ENCODE data around the gene CD55.

CD55 gene

DNA sequence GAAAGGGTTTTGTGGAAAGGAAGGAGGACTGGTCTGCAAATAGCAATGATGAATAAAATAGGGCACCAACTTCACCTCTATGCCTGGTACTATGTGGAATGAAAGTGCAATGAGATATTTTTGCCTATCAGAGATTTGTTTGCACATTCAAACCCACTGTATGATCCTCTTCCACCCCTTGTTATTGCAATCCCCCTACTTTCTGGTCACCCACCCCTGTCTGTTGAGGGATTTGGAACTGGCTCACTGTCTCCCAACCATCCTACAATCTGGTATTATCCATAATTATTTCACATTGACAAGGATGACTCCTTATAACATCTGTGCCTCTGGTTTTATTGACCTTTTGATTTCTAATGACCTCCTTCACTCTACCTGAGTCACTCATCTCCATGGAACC lies 42.4 kb downstream of the CD55 start:
- TF ChIP-seq, protein P1, sequence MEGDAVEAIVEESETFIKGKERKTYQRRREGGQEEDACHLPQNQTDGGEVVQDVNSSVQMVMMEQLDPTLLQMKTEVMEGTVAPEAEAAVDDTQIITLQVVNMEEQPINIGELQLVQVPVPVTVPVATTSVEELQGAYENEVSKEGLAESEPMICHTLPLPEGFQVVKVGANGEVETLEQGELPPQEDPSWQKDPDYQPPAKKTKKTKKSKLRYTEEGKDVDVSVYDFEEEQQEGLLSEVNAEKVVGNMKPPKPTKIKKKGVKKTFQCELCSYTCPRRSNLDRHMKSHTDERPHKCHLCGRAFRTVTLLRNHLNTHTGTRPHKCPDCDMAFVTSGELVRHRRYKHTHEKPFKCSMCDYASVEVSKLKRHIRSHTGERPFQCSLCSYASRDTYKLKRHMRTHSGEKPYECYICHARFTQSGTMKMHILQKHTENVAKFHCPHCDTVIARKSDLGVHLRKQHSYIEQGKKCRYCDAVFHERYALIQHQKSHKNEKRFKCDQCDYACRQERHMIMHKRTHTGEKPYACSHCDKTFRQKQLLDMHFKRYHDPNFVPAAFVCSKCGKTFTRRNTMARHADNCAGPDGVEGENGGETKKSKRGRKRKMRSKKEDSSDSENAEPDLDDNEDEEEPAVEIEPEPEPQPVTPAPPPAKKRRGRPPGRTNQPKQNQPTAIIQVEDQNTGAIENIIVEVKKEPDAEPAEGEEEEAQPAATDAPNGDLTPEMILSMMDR (IDR thresholded peaks at IDR 0.05; ENCODE audit: borderline replicate concordance, control extremely low read depth, extremely low read depth, insufficient read depth, missing control alignments), result no peak
- in situ Hi-C loops (cut with MboI; ENCODE audit: low sequenced_read_pairs, unreplicated experiment), result no loop called here
- no peak for DNase-seq (ENCODE audit: low spot score)

DNA sequence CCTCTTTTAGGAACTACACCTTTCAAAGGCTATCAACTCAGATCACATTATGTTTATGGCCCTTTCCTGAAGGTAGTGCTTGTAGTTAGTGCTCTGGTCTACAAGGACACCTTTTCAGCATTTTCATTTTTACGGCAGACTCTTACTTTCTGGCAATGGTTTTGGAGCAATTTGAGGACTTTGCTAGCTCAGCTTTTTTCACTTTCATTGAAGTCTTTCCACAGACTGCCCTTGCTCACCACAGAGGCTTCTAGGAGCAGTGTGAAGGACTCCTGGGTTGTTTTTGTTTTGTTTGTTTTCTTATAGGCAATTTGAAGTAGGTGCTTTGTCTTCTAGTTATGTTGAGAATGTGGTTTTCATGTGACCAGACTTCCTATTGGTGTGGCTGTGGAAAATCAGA lies 43.1 kb downstream of the CD55 start:
- in situ Hi-C loops (cut with MboI; ENCODE audit: low sequenced_read_pairs, unreplicated experiment), result no loop called here
- DNase-seq (ENCODE audit: low spot score), result no peak
- TF ChIP-seq, protein P1 (IDR thresholded peaks at IDR 0.05; ENCODE audit: borderline replicate concordance, control extremely low read depth, extremely low read depth, insufficient read depth, missing control alignments), result no peak

DNA sequence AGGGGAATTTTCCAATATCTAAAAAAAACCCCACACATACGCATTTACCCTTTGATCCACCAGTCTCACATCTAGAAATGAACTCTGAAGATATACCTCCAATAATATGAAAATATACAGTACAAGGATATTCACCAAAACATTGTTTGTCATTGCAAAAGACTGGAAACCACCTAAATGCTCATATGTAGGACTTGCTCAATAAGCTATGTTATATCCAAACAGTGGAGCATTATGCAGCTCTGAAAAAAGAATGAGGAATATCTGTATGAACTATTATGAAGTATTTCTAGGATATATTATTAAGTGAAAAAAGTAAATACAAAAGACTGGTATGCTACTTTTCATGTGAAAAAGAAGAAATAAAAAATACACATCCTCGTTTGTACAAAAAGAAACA lies 43.6 kb downstream of the CD55 start:
- TF ChIP-seq, protein P1 (IDR thresholded peaks at IDR 0.05; ENCODE audit: borderline replicate concordance, control extremely low read depth, extremely low read depth, insufficient read depth, missing control alignments), result no peak
- DNase-seq (ENCODE audit: low spot score), result no peak
- in situ Hi-C loops (cut with MboI; ENCODE audit: low sequenced_read_pairs, unreplicated experiment), result no loop called here

DNA sequence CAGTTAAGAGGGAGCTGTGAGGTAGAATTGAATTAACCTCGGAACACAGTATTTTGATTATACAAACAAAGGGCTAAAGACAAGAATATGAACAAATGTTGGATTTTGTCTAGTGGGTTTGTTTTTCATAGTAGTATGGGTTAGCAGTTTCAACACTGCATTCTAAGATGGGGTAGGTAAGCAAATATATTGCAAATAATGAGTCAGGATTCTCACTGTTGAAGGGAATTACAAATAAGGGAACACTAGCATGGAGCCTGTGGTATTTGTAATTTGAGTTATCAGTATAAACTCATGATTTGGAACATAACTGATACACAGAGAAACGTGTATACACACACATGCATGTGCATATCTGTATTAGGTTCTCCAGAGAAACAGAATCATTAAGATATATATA lies 44.5 kb downstream of the CD55 start:
- in situ Hi-C loops (cut with MboI; ENCODE audit: low sequenced_read_pairs, unreplicated experiment), result no loop called here
- TF ChIP-seq, protein P1 (IDR thresholded peaks at IDR 0.05; ENCODE audit: borderline replicate concordance, control extremely low read depth, extremely low read depth, insufficient read depth, missing control alignments), result no peak
- DNase-seq (ENCODE audit: low spot score), result no peak

DNA sequence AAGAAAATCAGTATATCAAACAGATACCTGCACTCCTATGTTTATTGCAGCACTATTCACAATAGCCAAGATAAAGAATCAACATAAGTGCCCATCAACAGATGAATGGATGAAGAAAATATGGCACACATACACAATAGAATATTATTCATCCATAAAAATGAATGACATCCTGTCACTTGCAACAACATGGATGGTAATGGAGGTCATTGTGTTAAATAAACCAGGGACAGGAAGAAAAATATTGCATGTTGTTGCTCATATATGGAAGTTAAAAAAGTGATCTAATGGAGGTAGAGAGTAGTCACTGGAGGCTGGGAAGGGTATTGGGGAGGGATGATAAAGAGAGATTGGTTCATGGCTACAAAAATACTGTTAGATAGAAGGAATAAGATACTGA lies 67.2 kb downstream of the CD55 start:
- in situ Hi-C loops (cut with MboI; ENCODE audit: low sequenced_read_pairs, unreplicated experiment), result no loop called here
- DNase-seq (ENCODE audit: low spot score), result no peak
- TF ChIP-seq, protein P1 (IDR thresholded peaks at IDR 0.05; ENCODE audit: borderline replicate concordance, control extremely low read depth, extremely low read depth, insufficient read depth, missing control alignments), result no peak

DNA sequence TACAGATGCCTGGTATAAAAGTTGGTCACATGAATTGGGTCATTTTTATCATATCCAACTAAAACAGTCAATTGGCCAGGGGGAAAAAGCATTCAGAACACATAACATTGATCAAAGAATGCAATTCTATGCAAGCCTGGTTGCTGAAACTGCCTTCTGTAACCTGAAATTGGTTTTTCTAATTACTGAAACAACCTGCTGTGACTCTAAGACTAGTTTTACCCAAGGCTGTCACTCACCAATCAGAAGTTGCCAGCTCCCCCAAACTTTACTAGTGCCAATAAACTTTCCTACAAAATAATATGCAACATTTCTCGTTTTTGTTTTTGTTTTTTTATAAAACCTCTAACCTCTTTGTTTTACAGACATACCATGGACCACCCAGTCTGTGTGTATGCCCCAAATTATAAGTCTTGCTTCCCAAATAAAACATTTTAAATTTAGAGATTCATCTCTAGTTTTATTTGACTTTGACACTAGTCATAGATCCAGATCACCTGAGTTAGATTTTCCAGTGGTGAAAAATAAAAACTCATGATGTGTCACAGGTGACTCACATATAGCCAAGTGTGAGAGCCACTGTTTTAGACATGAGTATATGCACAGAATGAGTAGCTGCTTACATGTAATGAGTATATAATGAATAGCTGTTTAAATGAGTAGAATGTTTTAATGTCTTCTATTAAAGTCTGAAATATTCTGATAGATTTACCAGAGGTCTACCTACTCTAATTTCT lies 68.4 kb downstream of the CD55 start:
- TF ChIP-seq, protein P1 (IDR thresholded peaks at IDR 0.05; ENCODE audit: borderline replicate concordance, control extremely low read depth, extremely low read depth, insufficient read depth, missing control alignments), result no peak
- no peak for DNase-seq (ENCODE audit: low spot score)
- in situ Hi-C loops (cut with MboI; ENCODE audit: low sequenced_read_pairs, unreplicated experiment), result no loop called here

Data from GM13976 (cell line).